Pancreas (tissue), 10 donors: ENCODE results near the gene KLHDC2. TPM values are rescaled to one million over a fixed set of nuclear protein-coding genes. Genes with fewer than 3 reads are reported as not detected.
A peak's percentile ranks its signal among the peaks of the same experiment; 100 is the strongest.
"Not testable (repeated sequence)": the region's sequence is repeated elsewhere in the genome, so short reads cannot be mapped to it uniquely, and the experiment has no call there.

ENCODE experiments used
- ATAC-seq, 4 donors: fragments of 200-7000 bp; cut with Tn5 transposase; one replicate each; pipeline versions ENCODE4 v1.8.0 to v1.9.1; 2020; ENCODE audit warnings: mild to moderate bottlenecking in 4 of 4, moderate library complexity in 4 of 4
- DNase-seq, 6 donors: peaks; one replicate each; pipeline ENCODE4 v3.0.0-alpha.2; 2020
- FAIRE-seq: peaks from 2 replicates; lab custom pipeline; 2012; peaks lifted over from hg19 to GRCh38; lab: Jason Lieb, UNC
- H3K27ac ChIP-seq, 4 donors: fragments of 200-600 bp; sonication (generic); 1 replicate in 3 of 4; 2 replicates in 1 of 4; pipeline versions ENCODE4 v1.5.0 to v1.8.0; 2020
- H3K27me3 ChIP-seq, 4 donors: fragments of 200-600 bp; one replicate each; pipeline ENCODE4 v1.8.0; 2021
- H3K36me3 ChIP-seq, 3 donors: fragments of 200-600 bp; sonication (generic) in 1 of 3; one replicate each; pipeline versions ENCODE4 v1.5.0 to v1.8.0; 2020 to 2021
- H3K4me1 ChIP-seq, 3 donors: fragments of 200-600 bp; one replicate each; pipeline ENCODE4 v1.8.0; 2021
- H3K4me3 ChIP-seq, 4 donors: fragments of 200-600 bp; sonication (generic) in 2 of 4; one replicate each; pipeline versions ENCODE4 v1.5.0 to v1.8.0; 2020 to 2021
- H3K9me3 ChIP-seq, 4 donors: fragments of 200-600 bp; one replicate each; pipeline ENCODE4 v1.8.0; 2021
- CTCF ChIP-seq, 4 donors: fragments of 200-600 bp; sonication (generic) in 3 of 4; IDR thresholded peaks; one replicate each; pipeline versions ENCODE4 v1.5.0 to v1.8.0; 2021; ENCODE audit warnings: antibody characterized with exemption in 4 of 4
- whole genome bisulfite sequencing, 2 donors: extraction: QIAGEN DNeasy Blood & Tissue Kit; methylation state at CpG; one replicate each; pipeline ENCODE4 v1.1.7; 2013; 5-methylcytosine and 5-hydroxymethylcytosine counted together
- intact Hi-C, 3 donors: fragments of 100-400 bp; cut with DNase I; formaldehyde crosslinking; loops; one replicate each; pipeline versions ENCODE4 v1.11.1 to v1.14.2; 2022
- polyA plus RNA-seq, 2 donors: library from polyadenylated mRNA; stranded (reverse); fragments of 200-250 nt; gene quantifications; one replicate each; pipeline ENCODE4 v1.2.3, GENCODE V29; 2013
- total RNA-seq, 6 donors: library from RNA; stranded (reverse); fragmentation: NEBNext Ultra II Directional in 4 of 6; extraction: Animal tissue kit (Norgen Biotek cat#: 25700) in 4 of 6; gene quantifications; one replicate each; pipeline versions ENCODE4 v1.2.1 to v1.2.4, GENCODE V29; 2021 to 2023
- donor health status: healthy with polysubstance abuse.
- donor health status: DM: no; HTN: no; CAD: no; lungs with moderate emphysema.
- donor health status: DM: no; HTN: no; CAD: no.
- donor health status: control.
- donor health status: control.
- donor health status: Bipolar disorder and iron deficiency.
- donor health status: DM: yes; HTN: yes; CAD: no.
- donor health status: DM: no; HTN: no; CAD: no.
- donor health status: DM: no; HTN: no; CAD: no.
- donor health status: DM: yes; HTN: yes; CAD: no.

KLHDC2 gene, protein sequence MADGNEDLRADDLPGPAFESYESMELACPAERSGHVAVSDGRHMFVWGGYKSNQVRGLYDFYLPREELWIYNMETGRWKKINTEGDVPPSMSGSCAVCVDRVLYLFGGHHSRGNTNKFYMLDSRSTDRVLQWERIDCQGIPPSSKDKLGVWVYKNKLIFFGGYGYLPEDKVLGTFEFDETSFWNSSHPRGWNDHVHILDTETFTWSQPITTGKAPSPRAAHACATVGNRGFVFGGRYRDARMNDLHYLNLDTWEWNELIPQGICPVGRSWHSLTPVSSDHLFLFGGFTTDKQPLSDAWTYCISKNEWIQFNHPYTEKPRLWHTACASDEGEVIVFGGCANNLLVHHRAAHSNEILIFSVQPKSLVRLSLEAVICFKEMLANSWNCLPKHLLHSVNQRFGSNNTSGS
- total RNA-seq = 10 to 100 TPM; 25.4 to 50.9 (median 45.4) TPM
- polyA plus RNA-seq = 10 to 100 TPM; 31.1 to 58.9 TPM

- H3K4me3 ChIP-seq = peak within 1 kb of the TSS; percentile 59 to 99 (median 82)
- peak in 2 of 4 donors; percentile 7 to 13 for TF ChIP-seq CTCF (IDR thresholded peaks at IDR 0.05)
- FAIRE-seq (no peak), DNase-seq (peak; percentile 89 to 95 (median 92)), ATAC-seq (peak; percentile 80 to 88 (median 87))
- intact Hi-C loops = loop anchor here in 1 of 3 donors (5.0 kb wide), 1 partner anchor 135 kb away; no protein-coding TSS in a partner anchor
- peaks cover 0 to 7% (median 0%) of the 10 kb centered on the region in 3 donors for H3K36me3 ChIP-seq
- H3K27ac ChIP-seq = peak within 1 kb of the TSS; percentile 84 to 97 (median 96)
- WGBS, 2 donors = 0% methylated on average over 70 to 86 of the region's 86 CpGs
- peaks cover 6 to 24% (median 16%) of the 10 kb centered on the region in 3 donors for H3K4me1 ChIP-seq
- no peaks in the 10 kb centered on the region for H3K27me3 ChIP-seq
- no peaks in the 10 kb centered on the region for H3K9me3 ChIP-seq
Measured at GRCh38 chr14:49767571-49768300, at the start of gene KLHDC2. TSS of gene KLHDC2 (plus strand) at chr14:49768153. CDS start at chr14:49768469, 316 bp downstream.

DNA sequence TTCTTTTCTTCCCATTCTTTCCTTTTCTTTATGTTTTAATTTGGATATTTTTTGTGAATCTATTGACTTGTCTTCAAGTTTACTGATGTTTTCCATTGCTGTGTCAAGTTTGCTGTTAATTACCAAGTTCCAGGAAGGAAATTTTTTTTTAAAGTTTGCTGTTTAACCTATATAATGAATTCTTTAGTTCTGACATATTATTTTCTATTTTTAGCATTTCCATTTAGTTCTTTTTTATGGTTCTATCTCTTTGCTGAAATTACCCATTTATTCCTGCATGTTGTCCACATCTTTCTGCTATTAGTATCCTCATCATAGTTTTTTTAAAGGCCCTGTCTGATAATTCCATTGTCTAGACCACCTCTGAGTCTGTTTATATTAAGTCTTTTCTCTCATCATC lies 47.2 kb upstream of the KLHDC2 start:
- ATAC-seq (no peak), FAIRE-seq (no peak), DNase-seq (no peak)
- Histone ChIP-seq H3K27me3 (no peaks in the 10 kb centered on the region), H3K9me3 (no peaks in the 10 kb centered on the region), H3K36me3 (peaks cover 0 to 14% (median 0%) of the 10 kb centered on the region in 3 donors), H3K4me3 (no peak overlapping the region), H3K4me1 (no peaks in the 10 kb centered on the region), H3K27ac (no peak overlapping the region)
- TF ChIP-seq CTCF (IDR thresholded peaks at IDR 0.05) = no peak
- intact Hi-C loops = no loop called here

GRCh38 chr14:49721733-49722435 lies 46.1 kb upstream of the KLHDC2 start:
- DNase-seq, H3K4me3 ChIP-seq, H3K9me3 ChIP-seq, ATAC-seq, H3K4me1 ChIP-seq, intact Hi-C loops, FAIRE-seq, H3K27ac ChIP-seq, H3K27me3 ChIP-seq: not testable (repeated sequence)
- 81 to 93% methylated on average over 9 of the region's 9 CpGs for WGBS, 2 donors
- H3K36me3 ChIP-seq = peaks cover 0 to 20% (median 3%) of the 10 kb centered on the region in 3 donors

DNA sequence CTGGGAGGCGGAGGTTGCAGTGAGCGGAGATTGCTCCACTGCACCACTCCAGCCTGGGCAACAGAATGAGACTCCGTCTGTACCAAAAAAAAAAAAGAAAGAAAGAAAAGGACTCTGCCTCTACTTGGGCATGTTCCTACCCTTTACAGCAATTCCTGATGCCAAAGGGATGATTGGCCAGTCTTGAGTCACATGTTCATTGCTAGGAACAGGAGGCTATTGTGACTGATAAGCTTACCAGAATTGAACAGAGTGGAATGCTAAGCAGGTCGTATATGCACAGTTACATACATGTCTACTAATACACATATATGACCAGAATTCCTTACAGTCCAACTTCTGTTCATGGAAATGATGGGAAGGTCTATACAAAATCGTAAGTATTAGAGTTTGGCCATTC lies 40.8 kb upstream of the KLHDC2 start:
- no peak overlapping the region for H3K27ac ChIP-seq
- no peak for FAIRE-seq
- peaks cover 0 to 25% (median 3%) of the 10 kb centered on the region in 3 donors for H3K36me3 ChIP-seq
- intact Hi-C loops = no loop called here
- no peaks in the 10 kb centered on the region for H3K27me3 ChIP-seq
- no peaks in the 10 kb centered on the region for H3K9me3 ChIP-seq
- no peak for DNase-seq
- 85 to 91% methylated on average over 5 of the region's 5 CpGs for WGBS, 2 donors
- H3K4me1 ChIP-seq = no peaks in the 10 kb centered on the region
- H3K4me3 ChIP-seq = no peak overlapping the region
- ATAC-seq = no peak
- no peak for TF ChIP-seq CTCF (IDR thresholded peaks at IDR 0.05)

- DNase-seq (no peak), FAIRE-seq (no peak), ATAC-seq (no peak)
- no peaks in the 10 kb centered on the region for H3K27me3 ChIP-seq
- intact Hi-C loops = no loop called here
- TF ChIP-seq CTCF (IDR thresholded peaks at IDR 0.05) = no peak
- no peaks in the 10 kb centered on the region for H3K4me1 ChIP-seq
- no peak overlapping the region for H3K4me3 ChIP-seq
- H3K36me3 ChIP-seq = peaks cover 0 to 12% (median 0%) of the 10 kb centered on the region in 3 donors
- 89 to 95% methylated on average over 3 of the region's 3 CpGs for WGBS, 2 donors
- no peak overlapping the region for H3K27ac ChIP-seq
- H3K9me3 ChIP-seq = no peaks in the 10 kb centered on the region
Measured at GRCh38 chr14:49732896-49733295, 35.1 kb upstream of the KLHDC2 start.
